Activated B cell treated with CpG ODN at 0.5 μM for 24 hours (primary cell): Measurements from ENCODE around the gene SGK1. TPM values are rescaled to one million over a fixed set of nuclear protein-coding genes. Genes with fewer than 3 reads are reported as not detected.

Experiments used
- ATAC-seq: fragments of 200-7000 bp; cut with Tn5 transposase; one replicate; pipeline ENCODE4 v1.10.0; 2021; ENCODE audit warnings: low read depth, mild to moderate bottlenecking, moderate library complexity
- CTCF ChIA-PET: fragments of 350-600 bp; sonication (Branson Sonifier 250); formaldehyde crosslinking; loops from one replicate; lab custom pipeline; 2021; ENCODE audit warnings: antibody characterized with exemption; lab: Charles Lee
- POLR2A ChIA-PET: fragments of 350-600 bp; sonication (Branson Sonifier 250); formaldehyde crosslinking; loops from one replicate; lab custom pipeline; 2021; ENCODE audit warnings: antibody characterized with exemption; lab: Charles Lee
- DNase-seq: peaks from one replicate; pipeline ENCODE4 v3.0.0; 2022
- H3K27ac Mint-ChIP-seq: one replicate; pipeline ENCODE4 v1.8.0; 2020; ENCODE audit warnings: mixed read lengths
- H3K27me3 Mint-ChIP-seq: one replicate; pipeline ENCODE4 v1.8.0; 2021; ENCODE audit warnings: mixed read lengths
- H3K36me3 Mint-ChIP-seq: one replicate; pipeline ENCODE4 v1.8.0; 2021; ENCODE audit warnings: low read depth, mixed read lengths
- H3K4me1 Mint-ChIP-seq: one replicate; pipeline ENCODE4 v1.8.0; 2021; ENCODE audit warnings: mixed read lengths
- H3K4me3 Mint-ChIP-seq: one replicate; pipeline ENCODE4 v1.8.0; 2020; ENCODE audit warnings: mild to moderate bottlenecking, mixed read lengths
- H3K9me3 Mint-ChIP-seq: one replicate; pipeline ENCODE4 v1.8.0; 2020; ENCODE audit warnings: mixed read lengths
- CTCF ChIP-seq: fragments of 200-600 bp; IDR thresholded peaks from one replicate; pipeline ENCODE4 v1.8.0; 2022; ENCODE audit warnings: antibody characterized with exemption, mild to moderate bottlenecking
- intact Hi-C: fragments of 100-400 bp; cut with micrococcal nuclease; formaldehyde crosslinking; loops from one replicate; pipeline ENCODE4 v1.15.1; 2024
- total RNA-seq: library from RNA; stranded (reverse); gene quantifications from 2 replicates; pipeline ENCODE4 v1.2.3, GENCODE V29; 2022

The SGK1 gene
- total RNA-seq, 1 donor from 2014 or later = 36.2 TPM

- Mint-ChIP-seq H3K27me3 (peaks cover 3% of the 10 kb centered on the region), H3K4me3 (no peak overlapping the region), H3K4me1 (no peaks in the 10 kb centered on the region), H3K36me3 (no peaks in the 10 kb centered on the region), H3K9me3 (peaks cover 5% of the 10 kb centered on the region), H3K27ac (no peak overlapping the region)
- ChIA-PET POLR2A (interaction anchor here (0.7 kb wide), 1 partner anchor 9 kb away, joined by 11 read pairs; no protein-coding TSS in a partner anchor), CTCF (interaction anchor here (1.1 to 1.5 kb wide), 2 partner anchors 9 to 12 kb away, joined by 3 to 10 read pairs; no protein-coding TSS in a partner anchor)
- no peak for DNase-seq
- no peak for TF ChIP-seq CTCF
- no peak for ATAC-seq
- intact Hi-C loops = no loop called here
These were observed 185.3 kb downstream of the SGK1 start for GRCh38 chr6:134132494-134133141.

GRCh38 chr6:134131530-134132139 lies 186.3 kb downstream of the SGK1 start:
- intact Hi-C loops = no loop called here
- ChIA-PET CTCF (no interaction called here), POLR2A (no interaction called here)
- ATAC-seq = no peak
- Mint-ChIP-seq H3K27me3 (peaks cover under 1% of the 10 kb centered on the region), H3K36me3 (no peaks in the 10 kb centered on the region), H3K4me1 (no peaks in the 10 kb centered on the region), H3K27ac (no peak overlapping the region), H3K9me3 (peaks cover 5% of the 10 kb centered on the region), H3K4me3 (no peak overlapping the region)
- TF ChIP-seq CTCF = no peak
- no peak for DNase-seq

- POLR2A ChIA-PET = no interaction called here
- CTCF ChIA-PET = interaction anchor here (0.9 to 3.1 kb wide), 2 partner anchors 13 to 813 kb away, joined by 3 to 12 read pairs; no protein-coding TSS in a partner anchor
These were observed 189.8 kb downstream of the SGK1 start for GRCh38 chr6:134128146-134128545.

GRCh38 chr6:134123666-134124208 lies 194.2 kb downstream of the SGK1 start:
- H3K27ac Mint-ChIP-seq = no peak overlapping the region
- no peaks in the 10 kb centered on the region for H3K36me3 Mint-ChIP-seq
- H3K4me3 Mint-ChIP-seq = no peak overlapping the region
- POLR2A ChIA-PET = interaction anchor here (0.5 to 0.7 kb wide), 2 partner anchors 9 to 871 kb away, joined by 3 to 11 read pairs; no protein-coding TSS in a partner anchor
- peak; percentile 52 for ATAC-seq
- TF ChIP-seq CTCF = peak; percentile 62
- no peaks in the 10 kb centered on the region for H3K9me3 Mint-ChIP-seq
- CTCF ChIA-PET = interaction anchor here (0.6 to 5.6 kb wide), 20 partner anchors 9 to 823 kb away, joined by 3 to 80 read pairs (median 4); no protein-coding TSS in a partner anchor
- no peaks in the 10 kb centered on the region for H3K4me1 Mint-ChIP-seq
- intact Hi-C loops = loop anchor here (1.0 to 5.0 kb wide), 4 partner anchors 34 to 817 kb away; no protein-coding TSS in a partner anchor
- peaks cover 2% of the 10 kb centered on the region for H3K27me3 Mint-ChIP-seq
- DNase-seq = no peak

More at GRCh38 chr6:134128146-134128545, 189.8 kb downstream of the SGK1 start:
- no peaks in the 10 kb centered on the region for H3K36me3 Mint-ChIP-seq
- no peak for TF ChIP-seq CTCF
- H3K27me3 Mint-ChIP-seq = peaks cover 2% of the 10 kb centered on the region
- ATAC-seq = no peak
- no peak for DNase-seq
- intact Hi-C loops = no loop called here
- no peak overlapping the region for H3K4me3 Mint-ChIP-seq
- H3K27ac Mint-ChIP-seq = no peak overlapping the region
- no peaks in the 10 kb centered on the region for H3K4me1 Mint-ChIP-seq
- H3K9me3 Mint-ChIP-seq = peaks cover 5% of the 10 kb centered on the region

GRCh38 chr6:134122775-134123174 lies 195.1 kb downstream of the SGK1 start:
- Mint-ChIP-seq H3K9me3 (no peaks in the 10 kb centered on the region), H3K27me3 (peaks cover 2% of the 10 kb centered on the region), H3K27ac (no peak overlapping the region), H3K4me3 (no peak overlapping the region), H3K4me1 (no peaks in the 10 kb centered on the region), H3K36me3 (no peaks in the 10 kb centered on the region)
- intact Hi-C loops = loop anchor here (1.0 to 5.0 kb wide), 4 partner anchors 35 to 818 kb away; no protein-coding TSS in a partner anchor
- ATAC-seq (no peak), DNase-seq (no peak)
- no peak for TF ChIP-seq CTCF
- ChIA-PET POLR2A (no interaction called here), CTCF (interaction anchor here (1.1 to 5.6 kb wide), 6 partner anchors 26 to 818 kb away, joined by 4 to 80 read pairs (median 10); no protein-coding TSS in a partner anchor)
